HCT116 (cell line): Measurements from ENCODE around the gene TMEM120A. TPM values are rescaled to one million over a fixed set of nuclear protein-coding genes. Genes with fewer than 3 reads are reported as not detected.

Source experiments
- ATAC-seq: fragments of 200-7000 bp; cut with Tn5 transposase; 2 replicates; pipeline ENCODE4 v1.9.1; 2020; ENCODE audit warnings: mild to moderate bottlenecking, moderate library complexity
- BruUV-seq: library from RNA; stranded (reverse); fragments of 400-500 nt; replicated peaks from 2 replicates; lab custom pipeline; 2021; lab: Mats Ljungman, UMichigan
- CTCF ChIA-PET: fragments of 300-600 bp; sonication (Branson Sonifier 250); formaldehyde crosslinking; loops from one replicate; lab custom pipeline; 2021; ENCODE audit warnings: antibody characterized with exemption; lab: Charles Lee
- POLR2A ChIA-PET: fragments of 300-600, 350-600 bp; sonication (Branson Sonifier 250); formaldehyde crosslinking; loops from one replicate; lab custom pipeline; 2021; ENCODE audit warnings: antibody characterized with exemption; lab: Charles Lee
- RAD21 ChIA-PET, 2 experiments: fragments of 300-600 bp; sonication (Branson Sonifier 250); formaldehyde crosslinking; loops; one replicate each; lab custom pipeline; 2023; ENCODE audit warnings: low total read pairs in 2 of 2; ENCODE audit not compliant: uncharacterized antibody in 2 of 2, unreplicated experiment in 2 of 2, low non-redundant PET in 1 of 2; lab: Charles Lee
- DNase-seq: peaks from one replicate; pipeline ENCODE4 v3.0.0-alpha.2; 2010; ENCODE audit warnings: low read depth, low spot score
- H2AFZ ChIP-seq: fragments of 200-600 bp; shearing (Covaris generic), sonication (generic); 2 replicates; pipeline ENCODE4 v1.6.1; 2017; ENCODE audit warnings: low read depth, mixed run types, mixed read lengths, antibody characterized with exemption, low read length; ENCODE audit not compliant: poor library complexity, severe bottlenecking
- H3K27ac ChIP-seq: 2 replicates; pipeline ENCODE4 v1.5.1; 2012; ENCODE audit warnings: low read depth, low read length
- H3K27me3 ChIP-seq: fragments of 200-600 bp; sonication (generic); 2 replicates; pipeline ENCODE4 v1.6.1; 2016; ENCODE audit warnings: mixed run types, low read length, mixed read lengths; ENCODE audit not compliant: insufficient read depth
- H3K36me3 ChIP-seq, 2 experiments: fragments of 200-500 bp in 1 of 2; fragments of 200-600 bp in 1 of 2; sonication (Bioruptor generic) in 1 of 2; sonication (generic) in 1 of 2; 2 replicates each; pipeline versions ENCODE4 v1.5.1 to v1.6.1; 2014 to 2016; ENCODE audit warnings: low read length in 2 of 2, inconsistent platforms in 1 of 2, mixed read lengths in 1 of 2, mixed run types in 1 of 2; ENCODE audit not compliant: insufficient read depth in 2 of 2, control insufficient read depth in 1 of 2
- H3K4me1 ChIP-seq, 2 experiments: fragments of 200-600 bp in 1 of 2; sonication (generic) in 1 of 2; 2 replicates each; pipeline versions ENCODE4 v1.5.1 to v1.6.1; 2012 to 2017; ENCODE audit warnings: low read length in 2 of 2, inconsistent platforms in 1 of 2, mild to moderate bottlenecking in 1 of 2, mixed read lengths in 1 of 2, mixed run types in 1 of 2, moderate library complexity in 1 of 2; ENCODE audit not compliant: insufficient read depth in 2 of 2, control insufficient read depth in 1 of 2
- H3K4me2 ChIP-seq: fragments of 200-600 bp; sonication (generic); 2 replicates; pipeline ENCODE4 v1.6.1; 2017; ENCODE audit warnings: mixed run types, low read length, mixed read lengths
- H3K4me3 ChIP-seq, 2 experiments: fragments of 200-600 bp in 1 of 2; sonication (generic) in 1 of 2; replicated peaks in 1 of 2; 2 replicates each; pipeline ENCODE4 v1.5.1; 2011 to 2016; ENCODE audit warnings: low read length in 2 of 2, control low read depth in 1 of 2, low read depth in 1 of 2, mild to moderate bottlenecking in 1 of 2, mixed read lengths in 1 of 2, mixed run types in 1 of 2
- H3K79me2 ChIP-seq: fragments of 200-600 bp; sonication (generic); 2 replicates; pipeline ENCODE4 v1.6.1; 2017; ENCODE audit warnings: mild to moderate bottlenecking, mixed run types, low read length, moderate library complexity, mixed read lengths; ENCODE audit not compliant: insufficient read depth
- H3K9ac ChIP-seq: fragments of 200-600 bp; sonication (generic); 2 replicates; pipeline ENCODE4 v1.6.1; 2016; ENCODE audit warnings: low read length, mixed read lengths
- H3K9me2 ChIP-seq: fragments of 200-600 bp; sonication (generic), shearing (Covaris generic); 2 replicates; pipeline ENCODE4 v1.6.1; 2017; ENCODE audit warnings: mixed run types, mild to moderate bottlenecking, moderate library complexity; ENCODE audit not compliant: insufficient read depth
- H3K9me3 ChIP-seq, 2 experiments: fragments of 200-500 bp in 1 of 2; fragments of 200-600 bp in 1 of 2; sonication (Bioruptor generic) in 1 of 2; sonication (generic) in 1 of 2; 2 replicates each; pipeline ENCODE4 v1.6.1; 2014 to 2017; ENCODE audit warnings: low read length in 2 of 2, mixed read lengths in 2 of 2, inconsistent platforms in 1 of 2, low read depth in 1 of 2, mild to moderate bottlenecking in 1 of 2, mixed run types in 1 of 2, moderate library complexity in 1 of 2; ENCODE audit not compliant: control insufficient read depth in 1 of 2, insufficient read depth in 1 of 2
- H4K20me1 ChIP-seq: fragments of 200-600 bp; sonication (generic), shearing (Covaris generic); 2 replicates; pipeline ENCODE4 v1.6.1; 2017; ENCODE audit warnings: mixed run types, mild to moderate bottlenecking, moderate library complexity; ENCODE audit not compliant: insufficient read depth
- ATF3 ChIP-seq: IDR thresholded peaks from 2 replicates; pipeline ENCODE4 v1.6.1; 2012
- CBX3 ChIP-seq: IDR thresholded peaks from 2 replicates; pipeline ENCODE4 v1.6.1; 2012; ENCODE audit warnings: low read depth
- CEBPB ChIP-seq: IDR thresholded peaks from 2 replicates; pipeline ENCODE4 v1.6.1; 2012; ENCODE audit warnings: low read depth
- CTCF ChIP-seq, 3 experiments: fragments of 200-600 bp in 1 of 3; sonication (generic) in 1 of 3; IDR thresholded peaks in 2 of 3; conservative IDR thresholded peaks in 1 of 3; 2 replicates each; pipeline ENCODE4 v1.5.1; 2012 to 2017; ENCODE audit warnings: low read depth in 2 of 3, low read length in 2 of 3, antibody characterized with exemption in 1 of 3, borderline replicate concordance in 1 of 3, control low read depth in 1 of 3, mild to moderate bottlenecking in 1 of 3, mixed read lengths in 1 of 3, mixed run types in 1 of 3, moderate library complexity in 1 of 3; ENCODE audit not compliant: insufficient read depth in 1 of 3
- EGR1 ChIP-seq: IDR thresholded peaks from 2 replicates; pipeline ENCODE4 v1.6.1; 2012; ENCODE audit warnings: low read depth
- EZH2 ChIP-seq: fragments of 200-600 bp; sonication (generic); IDR thresholded peaks from 2 replicates; pipeline ENCODE4 v1.6.1; 2017; ENCODE audit warnings: antibody characterized with exemption, mixed run types
- FOSL1 ChIP-seq: IDR thresholded peaks from 2 replicates; pipeline ENCODE4 v1.6.1; 2012; ENCODE audit warnings: low read depth
- JUND ChIP-seq: IDR thresholded peaks from 2 replicates; pipeline ENCODE4 v1.6.1; 2012
- POLR2A ChIP-seq: IDR thresholded peaks from 2 replicates; pipeline ENCODE4 v1.7.0; 2011; ENCODE audit warnings: borderline replicate concordance; ENCODE audit not compliant: insufficient read depth, insufficient read length; ENCODE audit errors: extremely low read depth
- POLR2AphosphoS5 ChIP-seq: IDR thresholded peaks from 2 replicates; pipeline ENCODE4 v1.6.1; 2011; ENCODE audit warnings: mild to moderate bottlenecking, low read depth, low read length, moderate library complexity
- SIN3A ChIP-seq: IDR thresholded peaks from 2 replicates; pipeline ENCODE4 v1.6.1; 2012; ENCODE audit warnings: low read depth
- SRF ChIP-seq: IDR thresholded peaks from 2 replicates; pipeline ENCODE4 v1.6.1; 2012; ENCODE audit warnings: low read depth
- YY1 ChIP-seq: IDR thresholded peaks from 2 replicates; pipeline ENCODE4 v1.6.1; 2011; ENCODE audit warnings: low read length, low read depth, moderate library complexity, mild to moderate bottlenecking; ENCODE audit not compliant: insufficient replicate concordance; ENCODE audit errors: extremely low read depth
- ZNF274 ChIP-seq: fragments of 200-500 bp; sonication (Bioruptor generic); IDR thresholded peaks from 2 replicates; pipeline ENCODE4 v1.6.1; 2014; ENCODE audit warnings: mild to moderate bottlenecking, low read depth, low read length, inconsistent platforms
- intact Hi-C: fragments of 100-400 bp; cut with micrococcal nuclease; formaldehyde crosslinking; loops from 2 replicates; pipeline ENCODE4 v1.10.0; 2022
- total RNA-seq: library from RNA; stranded (reverse); gene quantifications from one replicate; pipeline ENCODE4 v1.2.1, GENCODE V29; 2021; ENCODE audit not compliant: unreplicated experiment

The TMEM120A gene
- total RNA-seq, 1 experiment from 2014 or later = 25.9 TPM

- BruUV-seq = no TSS peak
- peaks cover 20 to 32% of the 10 kb centered on the region in 2 experiments; a peak in 3 of 4 replicates for H3K4me1 ChIP-seq
- no peaks in the 10 kb centered on the region for H4K20me1 ChIP-seq
- peak overlapping the region; percentile 69 for H3K9ac ChIP-seq
- H3K4me2 ChIP-seq = peak overlapping the region; percentile 98
- no peaks in the 10 kb centered on the region for H3K79me2 ChIP-seq
- intact Hi-C loops = no loop called here
- ATAC-seq = no peak
- no peaks in the 10 kb centered on the region for H3K27me3 ChIP-seq
- H3K27ac ChIP-seq = peak overlapping the region; percentile 6
- peak overlapping the region; percentile 75 to 82 for H3K4me3 ChIP-seq
- ChIA-PET RAD21 (no interaction called here), POLR2A (no interaction called here), CTCF (no interaction called here)
- no peak for DNase-seq
- H3K9me3 ChIP-seq = no peaks in the 10 kb centered on the region
- TF ChIP-seq POLR2A (no peak), YY1 (no peak), SIN3A (no peak), POLR2AphosphoS5 (no peak), SRF (no peak), CBX3 (no peak), JUND (no peak), EZH2 (no peak), CEBPB (no peak), CTCF (IDR thresholded peaks at IDR 0.05 in 2 of 3, conservative IDR thresholded peaks at IDR 0.05 in 1 of 3; ENCODE audit: borderline replicate concordance in 1 of 3, insufficient read depth in 1 of 3, low read depth in 2 of 3, low read length in 2 of 3) (no peak), EGR1 (no peak), FOSL1 (no peak), ATF3 (no peak), ZNF274 (no peak)
- no peaks in the 10 kb centered on the region for H3K36me3 ChIP-seq
- H2AFZ ChIP-seq = no peak overlapping the region
- H3K9me2 ChIP-seq = no peaks in the 10 kb centered on the region
Measured at GRCh38 chr7:75995052-75995471, 667 bp upstream of the TMEM120A start.
